ENCODE measurements around the gene DCBLD1.

GRCh38 chr6:117506907-117507306, 24.4 kb downstream of the DCBLD1 start:
- no peak for TF ChIP-seq CTCF (IDR thresholded peaks at IDR 0.05; ENCODE audit: low read length)
- TF ChIP-seq EZH2 (IDR thresholded peaks at IDR 0.05; ENCODE audit: borderline replicate concordance, low read length): no peak

Data from OCI-LY1 (cell line).